ENCODE results near the gene LRRC8D.
"Not testable (repeated sequence)": the region's sequence is repeated elsewhere in the genome, so short reads cannot be mapped to it uniquely, and the experiment has no call there.

Gene LRRC8D

GRCh38 chr1:89965193-89965768, 144.4 kb downstream of the LRRC8D start:
- no peak for DNase-seq

DNA sequence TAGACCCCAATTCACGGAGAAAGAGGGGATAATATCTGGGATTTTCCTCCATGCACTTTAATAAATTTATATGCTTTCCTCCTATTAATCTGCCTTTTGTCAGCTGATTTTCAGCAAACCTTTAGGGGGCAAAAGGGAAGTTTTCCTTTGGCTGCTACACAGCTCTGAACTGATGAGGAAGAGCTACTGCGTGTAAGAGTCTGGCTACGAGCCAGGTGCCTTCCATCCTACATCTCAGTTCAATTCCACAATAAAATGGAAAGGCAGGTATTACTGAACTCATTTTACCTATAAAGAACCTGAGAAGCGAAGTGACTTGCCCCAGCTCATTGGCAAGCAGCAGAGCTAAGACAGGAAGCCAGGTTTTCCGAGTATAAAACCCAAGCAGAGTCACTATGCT, 145.8 kb downstream of the LRRC8D start:
- DNase-seq: no peak

DNA sequence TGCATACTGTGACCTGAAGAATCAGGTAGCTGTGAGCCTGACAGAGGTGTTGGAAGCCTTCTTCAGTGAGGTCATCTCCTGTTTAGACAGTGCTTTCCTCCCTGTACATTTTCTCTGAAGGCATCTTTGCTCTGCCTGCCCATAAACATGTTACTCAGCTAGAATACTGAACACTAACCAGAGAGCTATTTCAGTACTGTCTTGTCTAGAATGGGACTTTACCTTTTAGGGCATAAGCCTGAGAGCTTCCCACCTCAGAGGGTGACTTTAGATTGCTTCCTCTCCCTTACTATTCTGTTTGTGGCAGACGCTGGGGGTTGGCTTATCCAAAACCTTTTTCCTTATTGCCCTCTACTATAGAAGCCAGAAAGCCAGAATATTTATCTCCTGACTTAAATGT, 150.8 kb downstream of the LRRC8D start:
- no peak for DNase-seq

DNA sequence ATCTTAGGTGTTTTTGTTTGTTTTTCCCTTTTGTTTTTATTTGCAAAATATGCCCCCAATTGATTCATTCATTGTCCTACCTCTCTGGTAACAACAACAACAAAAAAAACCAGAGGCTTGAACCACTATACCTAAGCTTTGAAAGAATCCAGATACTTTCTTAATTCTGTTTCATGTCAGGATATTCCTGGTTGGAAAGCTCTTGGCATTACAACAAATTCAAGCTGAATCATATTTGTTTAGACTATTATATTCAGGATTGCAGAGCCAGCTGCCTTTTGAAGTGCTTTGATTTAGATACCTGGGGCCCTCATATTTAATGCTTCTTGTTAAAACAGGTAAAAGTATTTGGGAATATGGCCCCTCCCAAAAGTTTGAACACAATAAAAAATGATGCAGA, 151.2 kb downstream of the LRRC8D start:
- no peak for DNase-seq

GRCh38 chr1:89973471-89974127, 152.8 kb downstream of the LRRC8D start:
- no peak for DNase-seq

GRCh38 chr1:89974256-89974655, 153.4 kb downstream of the LRRC8D start:
- no peak for DNase-seq

DNA sequence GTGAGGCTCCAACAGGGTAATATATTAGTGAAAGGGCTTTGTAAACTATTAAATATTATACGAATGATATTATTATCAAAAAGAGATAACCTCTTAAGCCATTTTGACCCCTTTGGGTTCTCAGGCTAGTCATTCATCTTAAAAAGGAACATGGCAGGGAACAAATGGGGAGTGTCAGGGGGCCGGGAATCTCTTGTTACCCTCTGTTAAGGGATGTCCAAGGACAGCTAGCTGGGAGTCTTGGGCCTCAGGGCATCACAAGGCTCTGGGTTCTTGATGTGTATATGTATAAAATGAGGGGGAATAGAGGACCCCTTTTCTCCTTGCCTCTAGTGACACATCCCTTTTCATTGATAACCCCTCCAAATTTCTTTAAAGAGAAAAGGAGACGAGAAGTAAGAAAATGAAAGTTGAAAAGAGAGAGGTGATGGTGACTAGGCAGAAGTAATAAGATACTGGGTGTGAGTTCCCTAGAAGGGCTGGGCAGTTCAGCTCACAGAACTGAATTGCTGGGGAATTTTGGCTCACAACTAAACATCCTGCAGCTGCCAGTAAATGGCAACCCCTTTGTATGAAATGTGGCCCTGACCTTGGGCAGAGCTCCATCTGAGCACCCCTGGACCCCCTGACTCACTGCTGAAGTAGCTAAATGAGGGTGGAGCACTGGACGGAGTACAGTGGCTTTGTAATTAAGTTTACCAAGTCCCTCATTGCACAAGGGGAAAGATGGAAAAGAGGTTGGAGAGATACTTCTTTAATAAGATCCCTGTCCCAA, 154.1 kb downstream of the LRRC8D start:
- no peak for DNase-seq

GRCh38 chr1:89975540-89976125, 154.8 kb downstream of the LRRC8D start:
- no peak for DNase-seq

- DNase-seq: no peak
These were observed 157.9 kb downstream of the LRRC8D start for GRCh38 chr1:89978755-89979154.

DNA sequence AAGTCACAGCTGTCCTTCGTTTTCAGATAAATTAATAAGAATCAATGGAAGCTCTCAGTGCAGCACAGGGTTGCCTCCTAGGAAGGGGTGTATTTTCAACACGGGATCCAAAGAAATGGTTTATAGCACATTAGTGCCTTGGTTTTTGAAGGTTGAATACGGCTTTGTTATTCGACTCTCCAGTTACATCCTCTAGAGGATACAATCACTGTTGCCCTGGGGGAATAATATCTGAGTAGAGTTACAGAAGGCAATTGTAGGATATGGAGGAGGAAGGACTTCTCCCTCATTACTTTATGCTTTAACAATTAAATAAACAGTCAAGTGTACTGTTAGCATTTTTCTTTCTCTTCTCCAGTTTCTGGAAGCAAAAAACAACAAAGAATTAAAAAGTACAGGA, 159.8 kb downstream of the LRRC8D start:
- no peak for DNase-seq

- not testable (repeated sequence) for DNase-seq
These were observed 162.0 kb downstream of the LRRC8D start for GRCh38 chr1:89982846-89983245.

- not testable (repeated sequence) for DNase-seq
These were observed 163.8 kb downstream of the LRRC8D start for GRCh38 chr1:89984564-89985116.

- no peak for DNase-seq
These were observed 165.2 kb downstream of the LRRC8D start for GRCh38 chr1:89986020-89986419.

All from activated CD4-positive, alpha-beta T cell treated with anti-CD3 and anti-CD28 coated beads, Interleukin-2, Interleukin-6, amounts not matched to agents 100 ng/mL and 50 ng/mL, durations not matched to agents 16 hours and 8 hours (primary cell).